Adrenal gland (tissue), 5 donors: ENCODE results near the gene PCSK1N.

Experiments
- POLR2A ChIP-seq, 2 donors: fragments of 450-650 bp; IDR thresholded peaks; one replicate each; pipeline ENCODE4 v1.6.1; 2017; ENCODE audit warnings: antibody characterized with exemption in 2 of 2, mild to moderate bottlenecking in 2 of 2, moderate library complexity in 1 of 2
- TF ChIP-seq, protein P1 (sequence below), 6 experiments: fragments of 450-650 bp in 4 of 6; fragments of 200-600 bp in 2 of 6; sonication (generic) in 1 of 6; IDR thresholded peaks; 1 replicate in 5 of 6; 2 replicates in 1 of 6; pipeline versions ENCODE4 v1.5.1 to v1.8.0; 2016 to 2021; ENCODE audit warnings: antibody characterized with exemption in 6 of 6, mild to moderate bottlenecking in 2 of 6, moderate library complexity in 1 of 6
- donor health status: DM: no; HTN: no; CAD: no.

DNA sequence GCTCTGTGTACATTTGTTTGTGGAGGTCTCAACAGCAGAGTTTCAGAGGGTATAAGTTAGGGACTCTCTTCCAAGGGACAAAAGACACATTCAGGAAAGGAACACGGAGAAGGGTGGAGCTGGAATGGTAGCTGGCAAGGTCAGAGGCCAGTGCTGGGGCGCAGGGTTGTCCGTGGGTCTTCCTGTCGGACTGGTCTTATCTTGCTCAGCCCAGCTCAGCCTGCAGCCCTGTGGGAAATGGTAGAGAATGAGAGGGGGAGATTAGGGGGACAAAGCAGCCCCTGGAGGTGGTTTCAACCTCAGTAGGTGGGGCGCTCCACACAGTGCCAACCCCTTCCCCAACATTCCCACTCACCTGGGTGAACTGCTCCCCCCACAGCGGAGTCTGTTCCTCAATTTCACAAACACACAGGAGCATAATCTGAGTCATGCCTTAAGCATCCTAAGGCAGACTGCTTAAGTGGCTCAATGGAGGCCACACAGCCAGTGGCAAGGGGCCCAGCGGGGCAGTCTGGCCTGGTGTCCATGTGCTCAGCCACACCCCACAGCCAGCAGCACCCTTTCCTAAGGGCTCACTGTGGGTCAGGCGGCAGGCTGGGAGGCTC lies 40.4 kb downstream of the PCSK1N start:
- TF ChIP-seq POLR2A (IDR thresholded peaks at IDR 0.05) = no peak
- TF ChIP-seq, protein P1, sequence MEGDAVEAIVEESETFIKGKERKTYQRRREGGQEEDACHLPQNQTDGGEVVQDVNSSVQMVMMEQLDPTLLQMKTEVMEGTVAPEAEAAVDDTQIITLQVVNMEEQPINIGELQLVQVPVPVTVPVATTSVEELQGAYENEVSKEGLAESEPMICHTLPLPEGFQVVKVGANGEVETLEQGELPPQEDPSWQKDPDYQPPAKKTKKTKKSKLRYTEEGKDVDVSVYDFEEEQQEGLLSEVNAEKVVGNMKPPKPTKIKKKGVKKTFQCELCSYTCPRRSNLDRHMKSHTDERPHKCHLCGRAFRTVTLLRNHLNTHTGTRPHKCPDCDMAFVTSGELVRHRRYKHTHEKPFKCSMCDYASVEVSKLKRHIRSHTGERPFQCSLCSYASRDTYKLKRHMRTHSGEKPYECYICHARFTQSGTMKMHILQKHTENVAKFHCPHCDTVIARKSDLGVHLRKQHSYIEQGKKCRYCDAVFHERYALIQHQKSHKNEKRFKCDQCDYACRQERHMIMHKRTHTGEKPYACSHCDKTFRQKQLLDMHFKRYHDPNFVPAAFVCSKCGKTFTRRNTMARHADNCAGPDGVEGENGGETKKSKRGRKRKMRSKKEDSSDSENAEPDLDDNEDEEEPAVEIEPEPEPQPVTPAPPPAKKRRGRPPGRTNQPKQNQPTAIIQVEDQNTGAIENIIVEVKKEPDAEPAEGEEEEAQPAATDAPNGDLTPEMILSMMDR (IDR thresholded peaks at IDR 0.05) = no peak
